Uterus (tissue), 4 donors: ENCODE results near the gene DYNC1LI1. TPM values are rescaled to one million over a fixed set of nuclear protein-coding genes. Genes with fewer than 3 reads are reported as not detected.

Experiments
- DNase-seq, 2 donors: peaks; one replicate each; pipeline ENCODE4 v3.0.0-alpha.2; 2019 to 2020
- H3K27ac ChIP-seq, 2 donors: fragments of 200-600 bp; sonication (generic); 1 replicate in 1 of 2; 2 replicates in 1 of 2; pipeline ENCODE4 v1.5.1; 2016 to 2018
- H3K27me3 ChIP-seq, 2 donors: fragments of 200-600 bp; sonication (generic); one replicate each; pipeline ENCODE4 v1.5.1; 2018 to 2019; ENCODE audit warnings: control low read depth in 1 of 2
- H3K36me3 ChIP-seq, 2 donors: fragments of 200-600 bp; sonication (generic); one replicate each; pipeline ENCODE4 v1.5.1; 2019; ENCODE audit warnings: control low read depth in 1 of 2
- H3K4me1 ChIP-seq, 2 donors: fragments of 200-600 bp; sonication (generic); one replicate each; pipeline ENCODE4 v1.5.1; 2018 to 2019; ENCODE audit warnings: control low read depth in 1 of 2
- H3K4me3 ChIP-seq, 2 donors: fragments of 200-600 bp; sonication (generic); 1 replicate in 1 of 2; 2 replicates in 1 of 2; pipeline ENCODE4 v1.5.1; 2018 to 2019; ENCODE audit warnings: mild to moderate bottlenecking in 1 of 2
- H3K9me3 ChIP-seq, 2 donors: fragments of 200-600 bp; sonication (generic); one replicate each; pipeline ENCODE4 v1.5.1; 2019; ENCODE audit warnings: control low read depth in 1 of 2
- CTCF ChIP-seq, 4 experiments: fragments of 200-600 bp in 2 of 4; fragments of 450-650 bp in 2 of 4; sonication (generic) in 2 of 4; IDR thresholded peaks; one replicate each; pipeline ENCODE4 v1.5.1; 2016 to 2019; ENCODE audit warnings: antibody characterized with exemption in 4 of 4, mild to moderate bottlenecking in 2 of 4, moderate library complexity in 1 of 4
- POLR2A ChIP-seq, 2 donors: fragments of 450-650 bp; IDR thresholded peaks; one replicate each; pipeline ENCODE4 v1.6.1; 2016; ENCODE audit warnings: antibody characterized with exemption in 2 of 2, mild to moderate bottlenecking in 1 of 2, moderate library complexity in 1 of 2
- intact Hi-C: fragments of 100-400 bp; cut with DNase I; formaldehyde crosslinking; loops from one replicate; pipeline ENCODE4 v1.15.1; 2023; ENCODE audit warnings: low total_unique reads
- microRNA-seq: library from miRNA; unstranded; fragments of <30 nt; microRNA quantifications from one replicate; pipeline ENCODE4, GENCODE V29; 2016; ENCODE audit warnings: borderline microRNAs expressed, borderline replicate concordance
- small RNA-seq: library from RNA; depleted of rRNA; stranded (forward); fragments of <200 nt; gene quantifications from one replicate; pipeline ENCODE3, GENCODE V24; 2016
- total RNA-seq, 4 donors: library from RNA; depleted of rRNA in 3 of 4; stranded (reverse); fragments of >200 nt in 3 of 4; gene quantifications; one replicate each; pipeline versions ENCODE4 v1.1.0 to v1.2.4, GENCODE V29; 2014 to 2023
- donor health status: DM: yes; HTN: yes; CAD: no.

Gene DYNC1LI1
- total RNA-seq, 4 donors from 2014 or later = 9.5 to 65.9 (median 41.0) TPM

GRCh38 chr3:32480604-32481003 lies 90.1 kb downstream of the DYNC1LI1 start:
- Histone ChIP-seq H3K9me3 (no peaks in the 10 kb centered on the region), H3K27ac (no peak overlapping the region), H3K4me3 (no peak overlapping the region), H3K27me3 (no peaks in the 10 kb centered on the region), H3K4me1 (no peaks in the 10 kb centered on the region), H3K36me3 (no peaks in the 10 kb centered on the region)
- TF ChIP-seq CTCF (IDR thresholded peaks at IDR 0.05) (no peak), POLR2A (IDR thresholded peaks at IDR 0.05) (no peak)
- no peak for DNase-seq
- intact Hi-C loops = no loop called here

Small RNAs within 50 kb of the gene (microRNA-seq; reads per million reads assigned to microRNA genes)
- gene MIR548AY = not detected

Small RNAs within 50 kb of the gene (small RNA-seq; reads per million reads assigned to genes)
- not detected for gene MIR548AY

Other genes with a start within 250 kb of the DYNC1LI1 start
- gene CMTM7, start 179.0 kb downstream of the DYNC1LI1 start, total RNA-seq = 10 to 100 TPM in 3 of 4 donors, under 1 TPM in 1; 0.26 to 25.2 (median 13.3) TPM
- gene CMTM6, start 68.0 kb downstream of the DYNC1LI1 start, total RNA-seq = 100 to 1,000 TPM in 1 of 4 donors, 10 to 100 TPM in 3; 12.8 to 118 (median 52.4) TPM
- gene CNOT10, start 114.3 kb upstream of the DYNC1LI1 start, total RNA-seq = 10 to 100 TPM; 15.1 to 50.0 (median 31.8) TPM
- gene TRIM71, start 247.1 kb upstream of the DYNC1LI1 start, total RNA-seq = under 1 TPM in 1 of 4 donors, not detected in 3; 0.48 TPM